Activated T-helper 2 cell treated with anti-CD3 and anti-CD28 coated beads, Interferon-gamma antibody, Interleukin-2, Interleukin-4, amounts not matched to agents 10 μg/mL and 5 μg/mL and 100 μg/mL, durations not matched to agents 14 hours and 24 hours and 36 hours (primary cell): ENCODE measurements around the gene ETS2. TPM values are rescaled to one million over a fixed set of nuclear protein-coding genes. Genes with fewer than 3 reads are reported as not detected.

Source experiments
- DNase-seq: peaks from one replicate; pipeline ENCODE4 v3.0.0; 2021; ENCODE audit warnings: low spot score
- H3K27ac Mint-ChIP-seq: one replicate; pipeline ENCODE4 v1.8.0; 2021; ENCODE audit warnings: mixed read lengths
- H3K27me3 Mint-ChIP-seq: one replicate; pipeline ENCODE4 v1.8.0; 2021; ENCODE audit warnings: low read depth, mixed read lengths
- H3K36me3 Mint-ChIP-seq: one replicate; pipeline ENCODE4 v1.8.0; 2021; ENCODE audit warnings: low read depth, mixed read lengths
- H3K4me1 Mint-ChIP-seq: one replicate; pipeline ENCODE4 v1.8.0; 2021; ENCODE audit warnings: low read depth, mixed read lengths
- H3K4me3 Mint-ChIP-seq: one replicate; pipeline ENCODE4 v1.8.0; 2021; ENCODE audit warnings: low read depth, mild to moderate bottlenecking, moderate library complexity, mixed read lengths
- H3K9me3 Mint-ChIP-seq: one replicate; pipeline ENCODE4 v1.8.0; 2021; ENCODE audit warnings: mixed read lengths
- intact Hi-C: fragments of 100-400 bp; cut with micrococcal nuclease; formaldehyde crosslinking; loops from one replicate; pipeline ENCODE4 v1.15.1; 2023
- total RNA-seq: library from RNA; stranded (reverse); gene quantifications from 2 replicates; pipeline ENCODE4 v1.2.3, GENCODE V29; 2022

The ETS2 gene
- total RNA-seq, 1 donor from 2014 or later, result 63.9 TPM

- Mint-ChIP-seq H3K27ac (no peak overlapping the region), H3K36me3 (peaks cover 15% of the 10 kb centered on the region), H3K4me3 (no peak overlapping the region), H3K27me3 (no peaks in the 10 kb centered on the region), H3K4me1 (peaks cover 16% of the 10 kb centered on the region), H3K9me3 (peaks cover 19% of the 10 kb centered on the region)
- intact Hi-C loops, result no loop called here
- no peak for DNase-seq
These were observed 18.7 kb upstream of the ETS2 start for GRCh38 chr21:38787016-38787415.

GRCh38 chr21:38787461-38788274 is 18.1 kb upstream of the ETS2 start:
- Mint-ChIP-seq H3K36me3 (peaks cover 9% of the 10 kb centered on the region), H3K27me3 (no peaks in the 10 kb centered on the region), H3K27ac (peak overlapping the region; percentile 43), H3K9me3 (peaks cover 12% of the 10 kb centered on the region), H3K4me1 (peaks cover 16% of the 10 kb centered on the region), H3K4me3 (no peak overlapping the region)
- DNase-seq, result no peak
- intact Hi-C loops, result no loop called here

- peaks cover 5% of the 10 kb centered on the region for H3K9me3 Mint-ChIP-seq
- peaks cover 3% of the 10 kb centered on the region for H3K36me3 Mint-ChIP-seq
- DNase-seq, result no peak
- no peak overlapping the region for H3K4me3 Mint-ChIP-seq
- H3K27ac Mint-ChIP-seq, result no peak overlapping the region
- H3K4me1 Mint-ChIP-seq, result peaks cover 16% of the 10 kb centered on the region
- intact Hi-C loops, result no loop called here
- H3K27me3 Mint-ChIP-seq, result no peaks in the 10 kb centered on the region
These were observed 17.3 kb upstream of the ETS2 start for GRCh38 chr21:38788275-38788905.

- peaks cover 1% of the 10 kb centered on the region for H3K36me3 Mint-ChIP-seq
- H3K4me1 Mint-ChIP-seq, result peaks cover 15% of the 10 kb centered on the region
- H3K27me3 Mint-ChIP-seq, result no peaks in the 10 kb centered on the region
- peaks cover 2% of the 10 kb centered on the region for H3K9me3 Mint-ChIP-seq
- H3K4me3 Mint-ChIP-seq, result no peak overlapping the region
- no peak for DNase-seq
- H3K27ac Mint-ChIP-seq, result no peak overlapping the region
- intact Hi-C loops, result no loop called here
These were observed 16.5 kb upstream of the ETS2 start for GRCh38 chr21:38789275-38789674.

- H3K9me3 Mint-ChIP-seq, result no peaks in the 10 kb centered on the region
- intact Hi-C loops, result no loop called here
- H3K27ac Mint-ChIP-seq, result no peak overlapping the region
- no peak for DNase-seq
- no peaks in the 10 kb centered on the region for H3K27me3 Mint-ChIP-seq
- H3K4me1 Mint-ChIP-seq, result peaks cover 13% of the 10 kb centered on the region
- no peak overlapping the region for H3K4me3 Mint-ChIP-seq
- no peaks in the 10 kb centered on the region for H3K36me3 Mint-ChIP-seq
These were observed 15.7 kb upstream of the ETS2 start for GRCh38 chr21:38790059-38790458.

- intact Hi-C loops, result no loop called here
- Mint-ChIP-seq H3K4me3 (no peak overlapping the region), H3K9me3 (no peaks in the 10 kb centered on the region), H3K27me3 (no peaks in the 10 kb centered on the region), H3K4me1 (peaks cover 13% of the 10 kb centered on the region), H3K36me3 (no peaks in the 10 kb centered on the region), H3K27ac (no peak overlapping the region)
- DNase-seq, result no peak
These were observed 14.8 kb upstream of the ETS2 start for GRCh38 chr21:38790961-38791360.

- H3K4me1 Mint-ChIP-seq, result peaks cover 13% of the 10 kb centered on the region
- no peaks in the 10 kb centered on the region for H3K9me3 Mint-ChIP-seq
- DNase-seq, result no peak
- H3K4me3 Mint-ChIP-seq, result no peak overlapping the region
- H3K36me3 Mint-ChIP-seq, result no peaks in the 10 kb centered on the region
- no peak overlapping the region for H3K27ac Mint-ChIP-seq
- H3K27me3 Mint-ChIP-seq, result no peaks in the 10 kb centered on the region
- intact Hi-C loops, result no loop called here
These were observed 12.9 kb upstream of the ETS2 start for GRCh38 chr21:38792676-38793459.

- intact Hi-C loops, result no loop called here
- H3K4me3 Mint-ChIP-seq, result no peak overlapping the region
These were observed 11.6 kb upstream of the ETS2 start for GRCh38 chr21:38793926-38794713.

GRCh38 chr21:38794978-38795377 is 10.8 kb upstream of the ETS2 start:
- DNase-seq, result no peak
- H3K27me3 Mint-ChIP-seq, result no peaks in the 10 kb centered on the region
- no peaks in the 10 kb centered on the region for H3K9me3 Mint-ChIP-seq
- H3K4me1 Mint-ChIP-seq, result peaks cover 25% of the 10 kb centered on the region
- H3K36me3 Mint-ChIP-seq, result no peaks in the 10 kb centered on the region
- intact Hi-C loops, result no loop called here
- H3K4me3 Mint-ChIP-seq, result no peak overlapping the region
- no peak overlapping the region for H3K27ac Mint-ChIP-seq

More at GRCh38 chr21:38793926-38794713, 11.6 kb upstream of the ETS2 start:
- no peak for DNase-seq
- no peaks in the 10 kb centered on the region for H3K9me3 Mint-ChIP-seq
- no peaks in the 10 kb centered on the region for H3K36me3 Mint-ChIP-seq
- no peak overlapping the region for H3K27ac Mint-ChIP-seq
- peaks cover 23% of the 10 kb centered on the region for H3K4me1 Mint-ChIP-seq
- H3K27me3 Mint-ChIP-seq, result no peaks in the 10 kb centered on the region

- no peak for DNase-seq
- intact Hi-C loops, result no loop called here
- H3K27me3 Mint-ChIP-seq, result no peaks in the 10 kb centered on the region
- no peak overlapping the region for H3K4me3 Mint-ChIP-seq
- H3K36me3 Mint-ChIP-seq, result no peaks in the 10 kb centered on the region
- no peak overlapping the region for H3K27ac Mint-ChIP-seq
- H3K4me1 Mint-ChIP-seq, result peaks cover 26% of the 10 kb centered on the region
- H3K9me3 Mint-ChIP-seq, result no peaks in the 10 kb centered on the region
These were observed 10.3 kb upstream of the ETS2 start for GRCh38 chr21:38795475-38795874.

GRCh38 chr21:38796424-38796823 is 9.3 kb upstream of the ETS2 start:
- Mint-ChIP-seq H3K4me3 (no peak overlapping the region), H3K36me3 (no peaks in the 10 kb centered on the region), H3K4me1 (peaks cover 21% of the 10 kb centered on the region), H3K27me3 (no peaks in the 10 kb centered on the region), H3K27ac (no peak overlapping the region), H3K9me3 (no peaks in the 10 kb centered on the region)
- intact Hi-C loops, result no loop called here
- DNase-seq, result no peak

GRCh38 chr21:38797470-38797869 is 8.3 kb upstream of the ETS2 start:
- no peak for DNase-seq
- intact Hi-C loops, result no loop called here
- Mint-ChIP-seq H3K4me3 (no peak overlapping the region), H3K27me3 (no peaks in the 10 kb centered on the region), H3K36me3 (no peaks in the 10 kb centered on the region), H3K4me1 (peaks cover 23% of the 10 kb centered on the region), H3K9me3 (no peaks in the 10 kb centered on the region), H3K27ac (no peak overlapping the region)
